Left lung (tissue), 10 donors: ENCODE results near the gene BEAN1. TPM values are rescaled to one million over a fixed set of nuclear protein-coding genes. Genes with fewer than 3 reads are reported as not detected.

Experiments
- ATAC-seq: fragments of 200-7000 bp; cut with Tn5 transposase; one replicate; pipeline ENCODE4 v1.9.1; 2020; ENCODE audit warnings: moderate library complexity
- DNase-seq, 4 donors: peaks; one replicate each; pipeline ENCODE4 v3.0.0-alpha.2; 2013 to 2020
- H3K27ac ChIP-seq, 2 donors: fragments of 200-600 bp; sonication (generic) in 1 of 2; one replicate each; pipeline versions ENCODE4 v1.5.0 to v1.8.0; 2020 to 2021
- H3K27me3 ChIP-seq, 2 donors: fragments of 200-600 bp; sonication (generic) in 1 of 2; one replicate each; pipeline versions ENCODE4 v1.5.0 to v1.8.0; 2020 to 2021
- H3K36me3 ChIP-seq, 2 donors: fragments of 200-600 bp; sonication (generic) in 1 of 2; one replicate each; pipeline versions ENCODE4 v1.5.0 to v1.8.0; 2020 to 2021
- H3K4me1 ChIP-seq, 2 donors: fragments of 200-600 bp; one replicate each; pipeline ENCODE4 v1.8.0; 2021
- H3K4me3 ChIP-seq, 2 donors: fragments of 200-600 bp; sonication (generic) in 1 of 2; one replicate each; pipeline versions ENCODE4 v1.5.0 to v1.8.0; 2020 to 2021; ENCODE audit warnings: mild to moderate bottlenecking in 1 of 2
- H3K9me3 ChIP-seq, 2 donors: fragments of 200-600 bp; sonication (generic) in 1 of 2; one replicate each; pipeline versions ENCODE4 v1.5.0 to v1.8.0; 2020 to 2021
- CTCF ChIP-seq, 2 donors: fragments of 200-600 bp; sonication (generic) in 1 of 2; IDR thresholded peaks; one replicate each; pipeline versions ENCODE4 v1.5.0 to v1.8.0; 2021; ENCODE audit warnings: antibody characterized with exemption in 2 of 2
- intact Hi-C, 2 donors: fragments of 100-400 bp; cut with DNase I; formaldehyde crosslinking; loops; one replicate each; pipeline versions ENCODE4 v1.11.2 to v1.14.2; 2022
- polyA plus RNA-seq, 6 donors: library from polyadenylated mRNA; unstranded; fragments of 120-200 nt; gene quantifications; one replicate each; pipeline ENCODE4 v1.2.1, GENCODE V29; 2013; ENCODE audit not compliant: insufficient read length in 6 of 6
- total RNA-seq, 2 donors: library from RNA; stranded (reverse); fragmentation: NEBNext Ultra II Directional; extraction: Animal tissue kit (Norgen Biotek cat#: 25700); gene quantifications; one replicate each; pipeline ENCODE4 v1.2.1, GENCODE V29; 2021
- donor health status: DM: no; HTN: yes; CAD: no.
- donor health status: DM: no; HTN: no; CAD: no.

BEAN1 gene
- total and polyA plus RNA-seq, 8 donors: 0.65 to 13.6 (median 10.8) TPM

- Histone ChIP-seq H3K9me3 (no peaks in the 10 kb centered on the region), H3K27ac (peak overlapping the region; percentile 76 to 99), H3K4me3 (no peak overlapping the region), H3K27me3 (no peaks in the 10 kb centered on the region), H3K36me3 (peaks cover 0 to 18% of the 10 kb centered on the region in 2 donors), H3K4me1 (peaks cover 34 to 100% of the 10 kb centered on the region in 2 donors)
- intact Hi-C loops: no loop called here
- ATAC-seq (no peak), DNase-seq (peak in 1 of 4 donors; percentile 37)
- TF ChIP-seq CTCF (IDR thresholded peaks at IDR 0.05): no peak
These were observed 94.2 kb downstream of the BEAN1 start for GRCh38 chr16:66521252-66521713.

- DNase-seq (peak in 2 of 4 donors; percentile 90), ATAC-seq (peak; percentile 65)
- H3K4me3 ChIP-seq: no peak overlapping the region
- intact Hi-C loops: no loop called here
- TF ChIP-seq CTCF (IDR thresholded peaks at IDR 0.05): no peak
- no peaks in the 10 kb centered on the region for H3K9me3 ChIP-seq
- H3K4me1 ChIP-seq: peaks cover 28 to 100% of the 10 kb centered on the region in 2 donors
- peak overlapping the region; percentile 76 to 99 for H3K27ac ChIP-seq
- H3K27me3 ChIP-seq: no peaks in the 10 kb centered on the region
- peaks cover 0 to 24% of the 10 kb centered on the region in 2 donors for H3K36me3 ChIP-seq
These were observed 95.1 kb downstream of the BEAN1 start for GRCh38 chr16:66521951-66522771.

GRCh38 chr16:66522816-66523590 is 95.9 kb downstream of the BEAN1 start:
- intact Hi-C loops: no loop called here
- TF ChIP-seq CTCF (IDR thresholded peaks at IDR 0.05): no peak
- H3K9me3 ChIP-seq: no peaks in the 10 kb centered on the region
- no peak overlapping the region for H3K4me3 ChIP-seq
- peaks cover 0 to 33% of the 10 kb centered on the region in 2 donors for H3K36me3 ChIP-seq
- no peaks in the 10 kb centered on the region for H3K27me3 ChIP-seq
- no peak for ATAC-seq
- peaks cover 20 to 94% of the 10 kb centered on the region in 2 donors for H3K4me1 ChIP-seq
- peak overlapping the region; percentile 60 to 99 for H3K27ac ChIP-seq
- DNase-seq: no peak

- no peaks in the 10 kb centered on the region for H3K9me3 ChIP-seq
- DNase-seq: no peak
- H3K4me3 ChIP-seq: no peak overlapping the region
- peak overlapping the region; percentile 60 to 99 for H3K27ac ChIP-seq
- H3K27me3 ChIP-seq: no peaks in the 10 kb centered on the region
- no peak for TF ChIP-seq CTCF (IDR thresholded peaks at IDR 0.05)
- no peak for ATAC-seq
- peaks cover 0 to 42% of the 10 kb centered on the region in 2 donors for H3K36me3 ChIP-seq
- intact Hi-C loops: no loop called here
- H3K4me1 ChIP-seq: peaks cover 16 to 85% of the 10 kb centered on the region in 2 donors
These were observed 96.8 kb downstream of the BEAN1 start for GRCh38 chr16:66523861-66524354.
